Activated CD4-positive, alpha-beta T cell treated with anti-CD3 and anti-CD28 coated beads, Interleukin-2, amount 10 ng/mL, durations not matched to agents 7 days and 5 days (primary cell): ENCODE results near the gene ARNT2. TPM values are rescaled to one million over a fixed set of nuclear protein-coding genes. Genes with fewer than 3 reads are reported as not detected.

Experiments
- CTCF ChIA-PET: fragments of 350-600 bp; sonication (Branson Sonifier 250); formaldehyde crosslinking; loops from one replicate; lab custom pipeline; 2021; ENCODE audit warnings: antibody characterized with exemption; lab: Charles Lee
- POLR2A ChIA-PET: fragments of 350-600 bp; sonication (Branson Sonifier 250); formaldehyde crosslinking; loops from one replicate; lab custom pipeline; 2021; ENCODE audit warnings: antibody characterized with exemption; lab: Charles Lee
- DNase-seq: peaks from one replicate; pipeline ENCODE4 v3.0.0-alpha.2; 2020
- H3K27ac Mint-ChIP-seq: one replicate; pipeline ENCODE4 v1.8.0; 2021; ENCODE audit warnings: mild to moderate bottlenecking, moderate library complexity, mixed read lengths
- H3K27me3 Mint-ChIP-seq: one replicate; pipeline ENCODE4 v1.8.0; 2021; ENCODE audit warnings: mixed read lengths
- H3K36me3 Mint-ChIP-seq: one replicate; pipeline ENCODE4 v1.8.0; 2021; ENCODE audit warnings: low read depth, mixed read lengths
- H3K4me1 Mint-ChIP-seq: one replicate; pipeline ENCODE4 v1.8.0; 2021; ENCODE audit warnings: mixed read lengths
- H3K4me3 Mint-ChIP-seq: one replicate; pipeline ENCODE4 v1.8.0; 2021; ENCODE audit warnings: mild to moderate bottlenecking, moderate library complexity, mixed read lengths
- H3K9me3 Mint-ChIP-seq: one replicate; pipeline ENCODE4 v1.8.0; 2021; ENCODE audit warnings: mixed read lengths
- total RNA-seq, 2 experiments: library from RNA; stranded (reverse); gene quantifications; one replicate each; pipeline ENCODE4 v1.2.3, GENCODE V29; 2021

Gene ARNT2
- total RNA-seq, 2 experiments from 2014 or later: not detected

DNA sequence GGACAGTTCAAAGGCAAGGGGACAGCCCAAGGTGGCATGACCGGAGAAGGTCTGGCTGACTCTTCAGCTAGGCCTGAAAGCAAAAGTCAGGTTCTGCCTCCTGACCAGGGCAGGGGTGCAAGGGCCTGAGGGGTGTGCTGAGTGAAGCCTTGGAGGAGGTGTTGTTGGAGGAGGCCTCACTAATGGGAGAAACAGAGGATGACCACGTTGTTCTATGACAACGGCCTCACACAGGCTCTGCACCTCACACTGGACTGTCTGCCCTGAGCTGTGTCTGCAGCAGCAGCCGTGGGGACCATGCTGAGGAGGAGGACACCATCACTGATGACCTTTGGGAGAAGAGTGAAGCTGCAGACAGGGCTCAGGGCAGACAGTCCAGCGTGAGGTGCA is 174.0 kb downstream of the ARNT2 start:
- CTCF ChIA-PET: no interaction called here
- H3K27me3 Mint-ChIP-seq: peaks cover 1% of the 10 kb centered on the region
- no peak overlapping the region for H3K4me3 Mint-ChIP-seq
- no peaks in the 10 kb centered on the region for H3K4me1 Mint-ChIP-seq
- DNase-seq: no peak
- no peaks in the 10 kb centered on the region for H3K36me3 Mint-ChIP-seq
- no peak overlapping the region for H3K27ac Mint-ChIP-seq
- H3K9me3 Mint-ChIP-seq: no peaks in the 10 kb centered on the region
- POLR2A ChIA-PET: no interaction called here

DNA sequence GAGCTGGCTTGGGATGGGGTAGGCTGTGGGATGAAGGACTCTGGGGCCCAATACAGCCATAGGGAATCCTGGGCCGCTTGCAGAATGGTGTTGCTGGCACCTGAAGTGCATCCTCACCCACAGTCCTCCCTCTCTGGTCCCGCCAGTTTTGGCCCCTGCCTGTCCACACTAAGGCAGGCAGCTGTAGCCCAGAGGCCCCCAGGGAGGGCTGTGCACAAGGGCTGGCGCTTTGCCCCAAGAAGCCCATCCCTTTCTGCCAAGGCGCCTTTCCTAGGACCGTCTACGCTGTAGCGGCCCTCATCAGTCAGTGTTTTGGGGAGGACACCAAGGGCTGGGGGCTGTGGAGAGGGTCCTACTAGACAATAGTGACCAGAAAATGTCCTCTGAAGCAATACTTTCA is 174.7 kb downstream of the ARNT2 start:
- H3K36me3 Mint-ChIP-seq: no peaks in the 10 kb centered on the region
- CTCF ChIA-PET: no interaction called here
- H3K27me3 Mint-ChIP-seq: peaks cover 2% of the 10 kb centered on the region

DNA sequence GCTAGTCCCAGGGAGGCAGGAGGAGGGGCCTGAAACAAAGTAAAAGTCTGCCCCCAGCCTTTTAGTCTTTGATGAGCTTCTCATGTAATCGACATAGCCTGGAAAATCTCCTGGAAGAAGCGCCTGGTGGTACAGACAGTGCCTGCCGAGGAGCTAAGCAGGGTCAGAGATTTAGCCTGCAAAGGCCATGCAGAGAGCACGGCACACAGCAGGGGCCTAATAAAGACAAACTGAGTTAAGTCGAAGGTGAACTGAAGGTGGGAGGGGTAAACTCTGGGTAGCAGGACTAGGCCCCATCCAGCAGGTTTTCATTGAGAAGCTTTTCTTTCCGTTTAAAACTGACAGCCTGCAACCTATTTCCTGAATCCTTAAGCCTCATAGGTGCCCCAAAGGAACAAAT is 175.4 kb downstream of the ARNT2 start:
- H3K9me3 Mint-ChIP-seq: no peaks in the 10 kb centered on the region
- no peaks in the 10 kb centered on the region for H3K36me3 Mint-ChIP-seq
- H3K4me3 Mint-ChIP-seq: no peak overlapping the region
- no peak for DNase-seq
- H3K4me1 Mint-ChIP-seq: no peaks in the 10 kb centered on the region
- ChIA-PET CTCF (no interaction called here), POLR2A (no interaction called here)
- H3K27me3 Mint-ChIP-seq: peaks cover 4% of the 10 kb centered on the region
- no peak overlapping the region for H3K27ac Mint-ChIP-seq

More for the DNA sequence above, 174.7 kb downstream of the ARNT2 start:
- Mint-ChIP-seq H3K27ac (no peak overlapping the region), H3K9me3 (no peaks in the 10 kb centered on the region), H3K4me1 (no peaks in the 10 kb centered on the region), H3K4me3 (no peak overlapping the region)
- POLR2A ChIA-PET: no interaction called here
- DNase-seq: no peak

DNA sequence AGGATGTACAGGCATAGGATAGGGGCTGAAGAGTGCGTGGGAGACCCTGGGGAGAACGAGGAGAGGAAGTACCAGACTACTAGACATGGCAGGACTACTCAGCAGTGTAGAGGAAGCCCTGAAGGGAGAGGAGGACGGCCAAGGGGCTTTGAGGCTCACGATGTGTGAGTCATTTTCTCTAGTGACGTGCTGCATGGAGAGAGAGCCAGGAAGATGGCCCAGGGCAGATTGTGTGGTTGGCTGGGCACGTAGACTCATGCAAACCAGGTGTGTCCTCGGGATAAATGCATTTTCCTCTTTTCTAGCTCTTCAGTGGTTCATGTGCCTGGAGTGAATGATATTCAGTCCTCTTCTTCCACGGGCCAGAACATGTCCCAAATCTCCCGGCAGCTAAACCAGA is 175.9 kb downstream of the ARNT2 start:
- DNase-seq: no peak
- Mint-ChIP-seq H3K27me3 (peaks cover 2% of the 10 kb centered on the region), H3K9me3 (no peaks in the 10 kb centered on the region), H3K36me3 (no peaks in the 10 kb centered on the region), H3K4me1 (no peaks in the 10 kb centered on the region), H3K27ac (no peak overlapping the region), H3K4me3 (no peak overlapping the region)
- ChIA-PET CTCF (no interaction called here), POLR2A (no interaction called here)

DNA sequence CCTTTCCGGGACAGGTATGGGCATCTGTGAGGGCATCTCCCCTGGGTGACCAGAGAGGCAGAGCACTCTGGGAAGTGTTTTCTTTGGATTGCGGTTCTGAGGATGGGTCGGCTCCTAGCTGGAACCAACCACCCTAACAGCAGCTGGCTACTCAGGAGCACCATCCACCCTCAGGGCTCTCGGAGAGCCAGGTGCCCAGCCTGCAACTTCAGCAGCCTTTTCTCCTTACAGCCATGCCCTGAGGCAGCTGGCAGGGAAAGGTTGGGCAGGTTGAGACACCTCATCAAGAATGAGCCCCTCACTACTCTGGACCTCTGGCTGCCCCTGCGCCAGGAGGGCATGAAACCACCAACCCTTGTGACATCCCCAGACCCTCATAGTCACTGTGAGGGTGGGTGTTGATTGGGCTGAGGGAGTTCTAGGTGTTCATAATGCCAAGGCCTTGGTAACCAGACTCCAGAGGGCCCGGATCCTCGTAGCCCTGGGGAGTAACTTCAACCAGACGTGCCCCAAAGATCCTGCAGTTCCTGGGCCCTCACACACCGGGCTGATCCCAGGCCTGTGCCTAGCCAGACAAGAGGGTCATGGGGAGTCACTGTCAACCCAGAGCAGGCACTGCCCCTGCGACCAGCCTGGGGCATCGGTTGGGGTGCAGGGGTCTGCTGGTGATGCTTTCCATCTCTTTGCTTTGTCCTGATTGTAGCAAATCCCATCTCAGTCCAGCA is 176.5 kb downstream of the ARNT2 start:
- ChIA-PET CTCF (interaction anchor here (0.9 kb wide), 1 partner anchor 44 kb away, joined by 3 read pairs; no protein-coding TSS in a partner anchor), POLR2A (no interaction called here)
- H3K27me3 Mint-ChIP-seq: peaks cover 2% of the 10 kb centered on the region

DNA sequence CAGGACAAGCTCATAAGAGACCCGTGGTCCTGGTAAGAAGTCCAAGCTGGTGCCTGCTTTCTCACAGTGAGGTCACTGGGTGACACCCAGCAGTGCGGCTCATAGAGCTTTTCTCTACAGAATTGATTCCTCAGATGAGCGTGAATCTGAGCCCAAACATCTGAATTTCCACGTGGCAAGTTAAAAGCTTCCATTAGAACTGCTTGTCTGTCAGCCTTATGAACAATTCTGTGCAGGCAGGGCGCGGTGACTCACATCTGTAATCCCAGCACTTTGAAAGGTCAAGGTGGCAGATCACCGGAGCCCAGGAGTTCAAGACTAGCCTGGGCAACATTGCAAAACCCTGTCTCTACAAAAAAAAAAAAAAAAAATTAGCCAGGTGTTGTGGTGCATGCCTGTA is 177.8 kb downstream of the ARNT2 start:
- Mint-ChIP-seq H3K27me3 (peaks cover 2% of the 10 kb centered on the region), H3K4me3 (no peak overlapping the region), H3K4me1 (no peaks in the 10 kb centered on the region), H3K9me3 (no peaks in the 10 kb centered on the region), H3K36me3 (no peaks in the 10 kb centered on the region), H3K27ac (no peak overlapping the region)
- ChIA-PET POLR2A (no interaction called here), CTCF (no interaction called here)
- DNase-seq: no peak

More for the DNA sequence above, 176.5 kb downstream of the ARNT2 start:
- Mint-ChIP-seq H3K9me3 (no peaks in the 10 kb centered on the region), H3K36me3 (no peaks in the 10 kb centered on the region), H3K4me1 (no peaks in the 10 kb centered on the region), H3K4me3 (no peak overlapping the region), H3K27ac (no peak overlapping the region)
- DNase-seq: no peak

DNA sequence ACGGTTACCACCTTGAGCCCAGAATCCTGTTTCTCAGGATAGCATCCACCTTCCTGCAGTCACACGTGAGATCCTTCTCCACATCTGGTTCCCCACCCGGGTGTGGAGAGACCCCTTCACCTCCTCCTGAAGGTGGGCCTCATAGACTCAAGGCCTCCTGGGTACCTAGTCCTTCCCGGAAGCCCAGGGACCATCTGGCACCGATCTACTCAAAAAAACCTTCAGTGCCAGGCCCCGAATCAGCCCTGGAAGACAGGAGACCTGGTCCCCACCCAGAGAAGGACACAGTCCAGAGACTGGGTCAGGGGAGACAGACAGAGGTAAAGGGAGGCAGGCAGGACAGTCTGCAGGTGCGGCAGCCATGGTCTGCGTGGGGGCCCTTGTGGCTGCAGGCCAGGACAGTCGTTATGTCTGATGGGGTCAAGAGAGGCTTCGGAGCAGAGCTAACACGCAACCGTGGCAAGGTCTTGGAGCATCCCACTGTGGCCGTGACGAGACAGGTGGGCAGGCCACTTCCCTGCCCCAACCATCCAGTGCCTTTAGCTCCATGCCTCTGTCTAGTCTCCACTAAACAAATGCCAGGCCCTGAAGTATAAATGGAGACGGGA is 178.7 kb downstream of the ARNT2 start:
- ChIA-PET CTCF (no interaction called here), POLR2A (no interaction called here)
- Mint-ChIP-seq H3K9me3 (no peaks in the 10 kb centered on the region), H3K27ac (no peak overlapping the region), H3K4me3 (no peak overlapping the region), H3K36me3 (no peaks in the 10 kb centered on the region), H3K27me3 (peaks cover 2% of the 10 kb centered on the region), H3K4me1 (no peaks in the 10 kb centered on the region)
- no peak for DNase-seq

DNA sequence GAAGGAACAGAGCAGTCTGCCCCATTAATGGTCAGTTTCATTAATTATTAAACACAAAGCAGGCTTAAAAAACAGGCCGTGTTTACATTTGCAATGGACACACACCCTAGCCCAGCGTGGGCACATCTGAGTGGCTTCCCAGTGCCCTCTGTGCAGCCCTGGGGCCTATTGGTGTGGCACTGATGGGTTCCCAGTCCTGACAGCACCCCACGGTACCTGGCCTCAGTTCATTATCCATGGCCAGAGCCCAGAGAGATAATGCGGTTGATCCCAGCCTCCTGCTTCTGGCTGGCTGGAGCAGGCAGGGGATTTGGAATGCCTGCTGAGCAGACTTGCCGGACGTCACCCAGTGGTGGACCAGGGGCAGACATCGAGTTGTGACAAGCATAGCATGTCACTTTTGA is 180.4 kb downstream of the ARNT2 start:
- no peak for DNase-seq
- H3K27me3 Mint-ChIP-seq: peaks cover 2% of the 10 kb centered on the region
- no peak overlapping the region for H3K27ac Mint-ChIP-seq
- ChIA-PET POLR2A (no interaction called here), CTCF (no interaction called here)
- H3K36me3 Mint-ChIP-seq: no peaks in the 10 kb centered on the region
- H3K4me3 Mint-ChIP-seq: no peak overlapping the region
- H3K4me1 Mint-ChIP-seq: no peaks in the 10 kb centered on the region
- no peaks in the 10 kb centered on the region for H3K9me3 Mint-ChIP-seq

DNA sequence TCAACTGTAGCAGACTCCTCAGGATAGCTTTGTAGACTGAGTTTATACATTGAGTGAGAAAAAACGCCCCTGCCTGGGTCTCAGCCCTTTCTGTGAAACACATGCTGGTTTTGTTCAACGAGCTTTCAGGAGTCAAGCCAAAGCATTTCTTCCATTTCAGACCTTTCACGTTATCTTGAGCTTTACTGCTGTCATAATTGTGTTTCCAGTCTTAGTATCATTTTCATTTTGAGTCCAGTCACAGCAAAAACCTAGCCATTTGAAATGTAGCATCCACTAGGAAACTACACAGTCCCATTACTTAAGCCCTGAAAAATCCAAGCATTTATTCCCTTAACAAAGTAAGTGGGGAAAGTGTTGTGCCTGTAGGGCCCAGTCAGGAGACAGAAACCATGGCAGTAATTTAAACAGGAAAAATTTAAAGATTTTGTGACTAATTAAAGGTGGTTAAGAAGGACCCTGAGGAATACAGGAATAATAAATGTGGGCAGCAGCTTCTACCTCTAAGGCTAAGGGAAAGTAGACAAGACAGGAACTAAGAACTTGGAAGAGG is 180.9 kb downstream of the ARNT2 start:
- no peaks in the 10 kb centered on the region for H3K36me3 Mint-ChIP-seq
- no peak for DNase-seq
- POLR2A ChIA-PET: no interaction called here
- H3K27me3 Mint-ChIP-seq: peaks cover 2% of the 10 kb centered on the region
- H3K4me1 Mint-ChIP-seq: no peaks in the 10 kb centered on the region
- no peak overlapping the region for H3K27ac Mint-ChIP-seq
- CTCF ChIA-PET: no interaction called here
- H3K4me3 Mint-ChIP-seq: no peak overlapping the region
- no peaks in the 10 kb centered on the region for H3K9me3 Mint-ChIP-seq

DNA sequence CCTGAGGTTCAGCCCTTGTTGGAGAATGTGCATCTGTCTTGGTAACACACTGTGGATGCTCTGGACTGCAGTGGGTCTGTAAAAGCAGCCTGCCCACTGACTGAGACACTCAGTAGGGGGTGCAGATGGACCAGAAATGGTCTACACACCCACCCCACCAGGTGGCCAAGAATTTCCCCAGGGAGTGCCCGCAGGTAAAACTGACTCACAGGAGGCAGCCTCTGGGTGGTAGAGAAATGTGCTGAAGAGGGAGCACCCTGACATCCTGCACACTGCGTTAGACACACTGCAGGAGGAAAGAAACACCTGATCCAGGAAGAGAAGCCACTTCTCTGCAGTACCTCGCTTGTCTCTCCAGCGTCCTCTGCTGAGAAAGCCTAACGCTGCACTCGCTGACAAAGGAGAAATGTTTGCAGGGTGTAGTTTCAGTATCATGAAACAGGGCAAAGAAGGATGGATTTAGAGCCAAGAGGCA is 181.4 kb downstream of the ARNT2 start:
- POLR2A ChIA-PET: no interaction called here
- Mint-ChIP-seq H3K4me3 (no peak overlapping the region), H3K4me1 (no peaks in the 10 kb centered on the region), H3K27ac (no peak overlapping the region), H3K36me3 (no peaks in the 10 kb centered on the region), H3K27me3 (peaks cover 2% of the 10 kb centered on the region), H3K9me3 (no peaks in the 10 kb centered on the region)
- CTCF ChIA-PET: no interaction called here
- DNase-seq: no peak

DNA sequence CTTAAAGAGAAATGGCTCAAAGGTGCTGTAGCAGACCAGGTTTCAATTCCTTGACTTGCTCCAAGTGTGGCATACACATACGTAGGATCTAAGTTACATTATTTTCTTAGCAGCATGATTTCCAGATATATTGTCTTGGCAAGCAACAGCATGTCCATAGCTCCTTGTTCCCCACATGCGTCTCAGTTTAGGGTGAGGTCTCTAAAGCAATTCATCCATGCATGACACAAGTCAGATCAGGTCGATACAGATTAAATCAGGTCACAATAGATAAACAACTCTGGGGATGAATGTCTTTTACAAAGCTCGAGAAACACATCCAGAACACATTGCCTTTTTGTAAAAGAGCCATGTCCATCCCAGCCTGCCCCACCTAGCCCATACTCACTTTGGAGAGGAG is 182.0 kb downstream of the ARNT2 start:
- no peaks in the 10 kb centered on the region for H3K9me3 Mint-ChIP-seq
- no peak for DNase-seq
- H3K36me3 Mint-ChIP-seq: no peaks in the 10 kb centered on the region
- H3K27me3 Mint-ChIP-seq: peaks cover 2% of the 10 kb centered on the region
- H3K27ac Mint-ChIP-seq: no peak overlapping the region
- ChIA-PET POLR2A (no interaction called here), CTCF (no interaction called here)
- no peak overlapping the region for H3K4me3 Mint-ChIP-seq
- H3K4me1 Mint-ChIP-seq: no peaks in the 10 kb centered on the region

DNA sequence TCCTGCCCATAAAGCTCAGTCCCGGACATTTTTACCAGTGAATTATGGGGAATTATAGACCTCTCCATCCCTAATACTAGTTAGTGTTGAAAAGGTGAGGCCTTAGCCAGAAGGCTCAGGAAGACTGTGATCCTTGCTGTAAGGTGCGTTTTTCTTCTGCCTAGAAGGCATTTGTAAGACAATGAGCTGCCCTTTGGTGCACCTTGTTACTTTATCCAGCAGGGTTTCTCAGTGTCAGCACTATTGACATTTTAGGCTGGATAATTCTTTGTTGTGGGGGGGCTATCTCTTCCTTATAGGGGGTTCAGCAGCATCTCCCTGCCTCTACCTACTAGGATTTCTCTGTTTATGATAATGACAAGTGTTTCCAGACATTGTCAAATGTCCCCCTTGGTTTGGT is 182.8 kb downstream of the ARNT2 start:
- no peaks in the 10 kb centered on the region for H3K9me3 Mint-ChIP-seq
- no peak overlapping the region for H3K27ac Mint-ChIP-seq
- no peaks in the 10 kb centered on the region for H3K4me1 Mint-ChIP-seq
- no peaks in the 10 kb centered on the region for H3K36me3 Mint-ChIP-seq
- H3K4me3 Mint-ChIP-seq: no peak overlapping the region
- POLR2A ChIA-PET: no interaction called here
- CTCF ChIA-PET: no interaction called here
- DNase-seq: no peak
- H3K27me3 Mint-ChIP-seq: peaks cover 2% of the 10 kb centered on the region

DNA sequence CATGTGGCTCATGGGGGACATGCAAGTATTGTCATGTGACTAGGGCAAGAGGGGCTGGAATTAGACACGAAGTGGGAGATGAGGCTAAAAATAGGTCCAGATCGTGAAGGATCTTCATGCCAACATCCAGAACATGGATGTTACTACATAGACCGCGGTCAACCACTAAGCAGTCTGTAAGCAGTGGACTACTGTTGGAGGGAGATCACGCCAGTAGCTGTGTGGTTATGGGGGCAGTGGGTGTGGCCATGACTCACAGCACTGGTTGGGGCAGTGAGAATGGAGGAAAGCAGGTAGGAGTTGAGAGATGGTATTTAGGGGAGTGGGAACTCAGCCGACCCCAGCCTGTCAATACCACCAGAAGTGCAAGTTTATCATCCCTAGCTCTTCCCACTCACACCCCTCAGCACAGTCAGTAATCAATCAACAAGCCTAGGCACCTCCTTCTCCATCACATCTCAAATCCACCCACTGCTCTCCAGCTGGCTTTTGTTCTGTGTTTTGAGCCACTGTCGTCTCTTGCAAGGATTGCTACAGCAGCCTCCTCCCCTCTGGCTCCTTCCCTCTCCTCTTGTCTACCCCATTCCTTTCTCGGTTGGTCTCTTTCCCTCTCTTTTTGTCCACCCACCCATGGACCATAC is 183.8 kb downstream of the ARNT2 start:
- POLR2A ChIA-PET: no interaction called here
- Mint-ChIP-seq H3K27me3 (peaks cover 2% of the 10 kb centered on the region), H3K4me3 (no peak overlapping the region), H3K27ac (no peak overlapping the region), H3K9me3 (no peaks in the 10 kb centered on the region), H3K36me3 (no peaks in the 10 kb centered on the region), H3K4me1 (no peaks in the 10 kb centered on the region)
- DNase-seq: no peak
- CTCF ChIA-PET: no interaction called here
